C4-2B (cell line): Measurements from ENCODE around the gene ZDHHC13.

ENCODE experiments used
- H3K27ac ChIP-seq: fragments of 450-650 bp; 2 replicates; pipeline ENCODE4 v1.5.1; 2017
- ZFX ChIP-seq: fragments of 450-650 bp; IDR thresholded peaks from 2 replicates; pipeline ENCODE4 v1.6.1; 2017
- TF ChIP-seq, protein P1 (sequence below): fragments of 450-650 bp; conservative IDR thresholded peaks from 2 replicates; pipeline ENCODE4 v1.5.1; 2017; ENCODE audit warnings: mild to moderate bottlenecking

Gene ZDHHC13

DNA sequence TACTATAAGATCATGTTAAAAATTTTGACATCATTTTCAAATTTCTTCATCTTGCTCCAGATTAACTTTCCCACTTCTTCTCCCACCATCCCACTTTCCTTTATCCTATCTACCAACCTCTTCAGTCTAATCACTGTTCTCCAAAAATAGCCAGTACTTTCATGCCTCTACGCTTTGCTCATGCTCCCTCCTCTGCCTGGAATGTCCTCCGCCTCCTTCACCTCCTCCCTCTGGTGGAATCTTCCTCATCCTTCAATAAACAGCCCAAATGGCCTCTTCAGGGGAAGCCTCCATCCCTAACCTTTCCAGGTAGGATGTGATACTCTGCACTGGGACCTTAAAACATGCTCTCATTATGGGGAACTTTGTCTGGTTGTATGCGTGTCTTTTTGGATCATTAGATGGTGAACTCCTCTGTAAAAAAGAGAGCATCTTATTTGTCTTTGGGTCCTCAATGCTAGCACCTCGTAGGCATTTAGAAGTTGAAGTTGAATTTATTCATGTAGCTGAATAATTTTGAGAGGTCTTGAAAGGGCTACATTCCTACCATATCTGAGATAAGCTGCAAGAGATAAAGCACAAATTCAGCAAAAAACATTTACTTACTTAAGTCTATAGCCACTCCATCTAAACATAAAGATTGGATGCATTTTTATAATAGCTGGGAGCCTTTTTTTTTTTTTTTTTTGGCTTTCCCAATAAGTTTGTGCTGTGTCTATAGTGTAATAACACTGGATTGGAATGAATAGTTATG, 92.8 kb downstream of the ZDHHC13 start:
- no peak overlapping the region for H3K27ac ChIP-seq
- TF ChIP-seq ZFX = no peak
- TF ChIP-seq, protein P1, sequence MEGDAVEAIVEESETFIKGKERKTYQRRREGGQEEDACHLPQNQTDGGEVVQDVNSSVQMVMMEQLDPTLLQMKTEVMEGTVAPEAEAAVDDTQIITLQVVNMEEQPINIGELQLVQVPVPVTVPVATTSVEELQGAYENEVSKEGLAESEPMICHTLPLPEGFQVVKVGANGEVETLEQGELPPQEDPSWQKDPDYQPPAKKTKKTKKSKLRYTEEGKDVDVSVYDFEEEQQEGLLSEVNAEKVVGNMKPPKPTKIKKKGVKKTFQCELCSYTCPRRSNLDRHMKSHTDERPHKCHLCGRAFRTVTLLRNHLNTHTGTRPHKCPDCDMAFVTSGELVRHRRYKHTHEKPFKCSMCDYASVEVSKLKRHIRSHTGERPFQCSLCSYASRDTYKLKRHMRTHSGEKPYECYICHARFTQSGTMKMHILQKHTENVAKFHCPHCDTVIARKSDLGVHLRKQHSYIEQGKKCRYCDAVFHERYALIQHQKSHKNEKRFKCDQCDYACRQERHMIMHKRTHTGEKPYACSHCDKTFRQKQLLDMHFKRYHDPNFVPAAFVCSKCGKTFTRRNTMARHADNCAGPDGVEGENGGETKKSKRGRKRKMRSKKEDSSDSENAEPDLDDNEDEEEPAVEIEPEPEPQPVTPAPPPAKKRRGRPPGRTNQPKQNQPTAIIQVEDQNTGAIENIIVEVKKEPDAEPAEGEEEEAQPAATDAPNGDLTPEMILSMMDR = no peak

DNA sequence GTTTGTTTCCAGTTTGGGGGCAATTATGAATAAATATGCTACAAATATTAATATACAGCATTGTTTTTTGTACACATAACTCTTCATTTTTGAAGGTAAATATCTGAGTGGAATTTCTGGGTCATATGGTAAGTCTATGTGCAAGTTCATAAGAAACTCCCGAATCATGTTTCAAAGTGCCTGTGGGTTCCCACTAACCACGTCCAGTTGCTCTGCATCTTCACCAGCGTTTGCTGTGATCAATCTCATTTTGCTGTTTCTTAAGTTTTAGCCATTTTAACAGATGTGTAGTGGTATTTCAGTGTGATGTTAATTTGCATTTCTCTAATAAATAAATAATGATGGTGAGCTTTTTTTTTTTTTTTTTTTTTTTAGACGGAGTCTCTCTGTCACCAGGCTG, 99.1 kb downstream of the ZDHHC13 start:
- no peak overlapping the region for H3K27ac ChIP-seq
- TF ChIP-seq ZFX = no peak
- TF ChIP-seq, protein P1 = no peak

DNA sequence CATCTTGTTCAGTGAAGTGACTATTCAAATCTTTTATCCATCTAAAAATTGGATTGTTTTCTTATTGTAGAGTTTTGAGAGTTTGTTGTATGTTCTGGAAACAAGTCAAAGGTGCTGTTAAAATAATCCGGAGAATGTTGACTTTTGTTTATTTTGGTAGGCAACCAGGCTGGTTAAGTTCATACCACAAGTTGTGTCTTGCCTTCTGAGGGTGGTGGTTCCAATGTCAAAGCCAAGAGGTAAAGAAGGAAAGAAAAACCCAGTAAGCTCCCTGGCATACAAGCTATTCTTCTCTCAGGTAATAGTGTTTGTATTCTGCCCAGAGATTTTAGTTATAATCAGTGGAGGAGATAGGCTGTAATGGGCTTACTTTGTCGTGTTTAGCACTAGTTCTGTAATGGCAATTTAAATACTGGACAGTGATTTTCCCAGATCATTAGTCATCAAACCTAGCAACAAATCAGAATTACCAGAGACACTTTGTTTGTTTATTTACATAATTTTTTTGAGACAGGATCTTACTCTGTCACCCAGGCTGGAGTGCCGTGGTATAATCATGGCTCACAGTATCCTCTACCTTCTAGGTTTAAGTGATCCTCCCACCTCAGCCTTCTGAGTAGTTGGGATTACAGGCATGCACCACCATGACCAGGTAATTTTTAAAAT, 99.9 kb downstream of the ZDHHC13 start:
- TF ChIP-seq ZFX = no peak
- TF ChIP-seq, protein P1 = no peak
- no peak overlapping the region for H3K27ac ChIP-seq

DNA sequence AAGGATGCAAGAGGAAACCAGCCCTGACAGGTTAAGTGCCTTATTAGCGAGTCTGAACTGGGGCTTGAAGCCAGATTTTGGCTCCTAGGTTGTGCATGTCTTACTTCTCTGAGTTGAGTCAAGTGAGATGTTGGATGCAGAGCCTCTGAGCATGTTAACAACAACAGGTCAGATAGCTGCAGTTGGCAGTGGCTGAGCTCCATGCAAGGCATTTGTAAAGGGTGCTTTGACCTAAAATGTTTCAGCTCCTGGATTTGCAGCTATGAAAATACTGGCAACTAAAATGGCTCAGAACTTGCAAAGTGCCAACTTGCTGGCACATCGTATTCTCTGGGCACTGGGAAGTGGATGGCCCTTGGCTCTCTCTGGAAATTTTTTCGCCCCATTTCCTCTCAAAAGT, 101.2 kb downstream of the ZDHHC13 start:
- no peak overlapping the region for H3K27ac ChIP-seq
- no peak for TF ChIP-seq ZFX
- TF ChIP-seq, protein P1 = no peak

GRCh38 chr11:19218786-19219460, 102.0 kb downstream of the ZDHHC13 start:
- TF ChIP-seq, protein P1 = no peak
- H3K27ac ChIP-seq = no peak overlapping the region

GRCh38 chr11:19220903-19221724, 104.1 kb downstream of the ZDHHC13 start:
- H3K27ac ChIP-seq = no peak overlapping the region
- TF ChIP-seq, protein P1 = no peak
- no peak for TF ChIP-seq ZFX

- TF ChIP-seq, protein P1 = no peak
- no peak for TF ChIP-seq ZFX
Measured at GRCh38 chr11:19225123-19225522, 108.2 kb downstream of the ZDHHC13 start.

More at GRCh38 chr11:19225123-19225522, 108.2 kb downstream of the ZDHHC13 start:
- H3K27ac ChIP-seq = no peak overlapping the region
